ENCODE data around the gene SPATS2L. TPM values are rescaled to one million over a fixed set of nuclear protein-coding genes. Genes with fewer than 3 reads are reported as not detected.

Gene SPATS2L
- total RNA-seq, 1 experiment from 2014 or later: not detected

- no peak overlapping the region for H3K27ac ChIP-seq (ENCODE audit: low read length)
- no peaks in the 10 kb centered on the region for H3K4me1 ChIP-seq (ENCODE audit: low read length)
- H3K4me3 ChIP-seq (ENCODE audit: low read length): no peak overlapping the region
- no peaks in the 10 kb centered on the region for H3K9me3 ChIP-seq (ENCODE audit: low read length)
- no peak overlapping the region for H3K4me2 ChIP-seq (ENCODE audit: low read depth, low read length, poor library complexity, severe bottlenecking)
- no peaks in the 10 kb centered on the region for H3K9me2 ChIP-seq (replicated peaks; ENCODE audit: insufficient read depth, low read length)
- H3K36me3 ChIP-seq (ENCODE audit: insufficient read depth, low read length): no peaks in the 10 kb centered on the region
- H2AFZ ChIP-seq (ENCODE audit: low read length): no peak overlapping the region
- no peaks in the 10 kb centered on the region for H3K27me3 ChIP-seq (ENCODE audit: low read length)
- H3K9ac ChIP-seq (ENCODE audit: low read length): no peak overlapping the region
- no peaks in the 10 kb centered on the region for H4K20me1 ChIP-seq (ENCODE audit: insufficient read depth, low read depth, low read length)
- DNase-seq: no peak
- H3K79me2 ChIP-seq (ENCODE audit: low read length): no peaks in the 10 kb centered on the region
Measured at GRCh38 chr2:200300638-200301314, 5.7 kb upstream of the SPATS2L start.

- no peaks in the 10 kb centered on the region for H3K27me3 ChIP-seq (ENCODE audit: low read length)
- H3K79me2 ChIP-seq (ENCODE audit: low read length): no peaks in the 10 kb centered on the region
- H3K4me3 ChIP-seq (ENCODE audit: low read length): no peak overlapping the region
- no peak overlapping the region for H3K4me2 ChIP-seq (ENCODE audit: low read depth, low read length, poor library complexity, severe bottlenecking)
- H3K9me3 ChIP-seq (ENCODE audit: low read length): no peaks in the 10 kb centered on the region
- DNase-seq: no peak
- no peak overlapping the region for H3K9ac ChIP-seq (ENCODE audit: low read length)
- no peaks in the 10 kb centered on the region for H4K20me1 ChIP-seq (ENCODE audit: insufficient read depth, low read depth, low read length)
- H2AFZ ChIP-seq (ENCODE audit: low read length): no peak overlapping the region
- H3K36me3 ChIP-seq (ENCODE audit: insufficient read depth, low read length): no peaks in the 10 kb centered on the region
- no peaks in the 10 kb centered on the region for H3K4me1 ChIP-seq (ENCODE audit: low read length)
- no peak overlapping the region for H3K27ac ChIP-seq (ENCODE audit: low read length)
- no peaks in the 10 kb centered on the region for H3K9me2 ChIP-seq (replicated peaks; ENCODE audit: insufficient read depth, low read length)
Measured at GRCh38 chr2:200301953-200302858, 4.3 kb upstream of the SPATS2L start.

- Histone ChIP-seq H4K20me1 (ENCODE audit: insufficient read depth, low read depth, low read length) (no peaks in the 10 kb centered on the region), H3K4me1 (ENCODE audit: low read length) (no peaks in the 10 kb centered on the region), H2AFZ (ENCODE audit: low read length) (no peak overlapping the region), H3K4me2 (ENCODE audit: low read depth, low read length, poor library complexity, severe bottlenecking) (no peak overlapping the region), H3K4me3 (ENCODE audit: low read length) (no peak overlapping the region), H3K79me2 (ENCODE audit: low read length) (no peaks in the 10 kb centered on the region), H3K27ac (ENCODE audit: low read length) (no peak overlapping the region), H3K27me3 (ENCODE audit: low read length) (no peaks in the 10 kb centered on the region), H3K9ac (ENCODE audit: low read length) (no peak overlapping the region), H3K9me2 (replicated peaks; ENCODE audit: insufficient read depth, low read length) (no peaks in the 10 kb centered on the region), H3K36me3 (ENCODE audit: insufficient read depth, low read length) (no peaks in the 10 kb centered on the region), H3K9me3 (ENCODE audit: low read length) (no peaks in the 10 kb centered on the region)
- DNase-seq: no peak
Measured at GRCh38 chr2:200302940-200303727, 3.4 kb upstream of the SPATS2L start.

- H3K27ac ChIP-seq (ENCODE audit: low read length): no peak overlapping the region
- H2AFZ ChIP-seq (ENCODE audit: low read length): no peak overlapping the region
- no peak overlapping the region for H3K9ac ChIP-seq (ENCODE audit: low read length)
- H3K4me1 ChIP-seq (ENCODE audit: low read length): no peaks in the 10 kb centered on the region
- no peaks in the 10 kb centered on the region for H3K36me3 ChIP-seq (ENCODE audit: insufficient read depth, low read length)
- H3K4me2 ChIP-seq (ENCODE audit: low read depth, low read length, poor library complexity, severe bottlenecking): no peak overlapping the region
- no peaks in the 10 kb centered on the region for H4K20me1 ChIP-seq (ENCODE audit: insufficient read depth, low read depth, low read length)
- H3K27me3 ChIP-seq (ENCODE audit: low read length): no peaks in the 10 kb centered on the region
- no peaks in the 10 kb centered on the region for H3K79me2 ChIP-seq (ENCODE audit: low read length)
- DNase-seq: no peak
- no peak overlapping the region for H3K4me3 ChIP-seq (ENCODE audit: low read length)
- H3K9me2 ChIP-seq (replicated peaks; ENCODE audit: insufficient read depth, low read length): no peaks in the 10 kb centered on the region
- H3K9me3 ChIP-seq (ENCODE audit: low read length): no peaks in the 10 kb centered on the region
Measured at GRCh38 chr2:200305797-200306195, 697 bp upstream of the SPATS2L start.

- Histone ChIP-seq H3K9me2 (replicated peaks; ENCODE audit: insufficient read depth, low read length) (no peaks in the 10 kb centered on the region), H3K4me2 (ENCODE audit: low read depth, low read length, poor library complexity, severe bottlenecking) (no peak overlapping the region), H3K27ac (ENCODE audit: low read length) (no peak overlapping the region), H3K9me3 (ENCODE audit: low read length) (no peaks in the 10 kb centered on the region), H3K9ac (ENCODE audit: low read length) (no peak overlapping the region), H3K27me3 (ENCODE audit: low read length) (no peaks in the 10 kb centered on the region), H3K4me3 (ENCODE audit: low read length) (no peak overlapping the region), H2AFZ (ENCODE audit: low read length) (no peak overlapping the region), H3K4me1 (ENCODE audit: low read length) (no peaks in the 10 kb centered on the region), H4K20me1 (ENCODE audit: insufficient read depth, low read depth, low read length) (no peaks in the 10 kb centered on the region), H3K79me2 (ENCODE audit: low read length) (no peaks in the 10 kb centered on the region), H3K36me3 (ENCODE audit: insufficient read depth, low read length) (no peaks in the 10 kb centered on the region)
- no peak for DNase-seq
Measured at GRCh38 chr2:200306931-200307723, 634 bp downstream of the SPATS2L start.

- H2AFZ ChIP-seq (ENCODE audit: low read length): no peak overlapping the region
- no peaks in the 10 kb centered on the region for H3K27me3 ChIP-seq (ENCODE audit: low read length)
- no peaks in the 10 kb centered on the region for H3K79me2 ChIP-seq (ENCODE audit: low read length)
- H3K36me3 ChIP-seq (ENCODE audit: insufficient read depth, low read length): no peaks in the 10 kb centered on the region
- H3K4me3 ChIP-seq (ENCODE audit: low read length): no peak overlapping the region
- no peak overlapping the region for H3K9ac ChIP-seq (ENCODE audit: low read length)
- H3K4me1 ChIP-seq (ENCODE audit: low read length): no peaks in the 10 kb centered on the region
- no peak overlapping the region for H3K4me2 ChIP-seq (ENCODE audit: low read depth, low read length, poor library complexity, severe bottlenecking)
- no peaks in the 10 kb centered on the region for H3K9me2 ChIP-seq (replicated peaks; ENCODE audit: insufficient read depth, low read length)
- H3K27ac ChIP-seq (ENCODE audit: low read length): no peak overlapping the region
- no peaks in the 10 kb centered on the region for H3K9me3 ChIP-seq (ENCODE audit: low read length)
- DNase-seq: no peak
- H4K20me1 ChIP-seq (ENCODE audit: insufficient read depth, low read depth, low read length): no peaks in the 10 kb centered on the region
Measured at GRCh38 chr2:200307724-200308545, 1.4 kb downstream of the SPATS2L start.

GRCh38 chr2:200308546-200309295 lies 2.2 kb downstream of the SPATS2L start:
- H3K9ac ChIP-seq (ENCODE audit: low read length): no peak overlapping the region
- no peak overlapping the region for H3K4me2 ChIP-seq (ENCODE audit: low read depth, low read length, poor library complexity, severe bottlenecking)
- no peaks in the 10 kb centered on the region for H3K9me2 ChIP-seq (replicated peaks; ENCODE audit: insufficient read depth, low read length)
- no peaks in the 10 kb centered on the region for H4K20me1 ChIP-seq (ENCODE audit: insufficient read depth, low read depth, low read length)
- no peaks in the 10 kb centered on the region for H3K4me1 ChIP-seq (ENCODE audit: low read length)
- H3K79me2 ChIP-seq (ENCODE audit: low read length): no peaks in the 10 kb centered on the region
- no peak overlapping the region for H3K27ac ChIP-seq (ENCODE audit: low read length)
- H2AFZ ChIP-seq (ENCODE audit: low read length): no peak overlapping the region
- no peaks in the 10 kb centered on the region for H3K9me3 ChIP-seq (ENCODE audit: low read length)
- H3K27me3 ChIP-seq (ENCODE audit: low read length): no peaks in the 10 kb centered on the region
- no peak overlapping the region for H3K4me3 ChIP-seq (ENCODE audit: low read length)
- no peaks in the 10 kb centered on the region for H3K36me3 ChIP-seq (ENCODE audit: insufficient read depth, low read length)
- no peak for DNase-seq
